SH-SY5Y (cell line): Measurements from ENCODE around the gene TSPAN11.

Experiments used
- GATA2 ChIP-seq: IDR thresholded peaks from 2 replicates; pipeline ENCODE4 v1.6.1; 2011; ENCODE audit warnings: mild to moderate bottlenecking, low read depth, low read length
- GATA3 ChIP-seq: IDR thresholded peaks from 2 replicates; pipeline ENCODE4 v1.6.1; 2011; ENCODE audit warnings: low read depth, mild to moderate bottlenecking, low read length, moderate library complexity

- TF ChIP-seq GATA2 (no peak), GATA3 (no peak)
Observed at GRCh38 chr12:31011746-31012566, 85.4 kb downstream of the TSPAN11 start.
